H9 (cell line): Measurements from ENCODE around the gene VPS4A. TPM values are rescaled to one million over a fixed set of nuclear protein-coding genes. Genes with fewer than 3 reads are reported as not detected.
"Not testable (repeated sequence)": the region's sequence is repeated elsewhere in the genome, so short reads cannot be mapped to it uniquely, and the experiment has no call there.

Experiments
- DNase-seq: peaks from one replicate; pipeline ENCODE4 v3.0.0-alpha.2; 2017
- H2AFZ ChIP-seq: one replicate; pipeline ENCODE4 v1.6.1; 2013; ENCODE audit warnings: mild to moderate bottlenecking, low read length, control low read depth, moderate library complexity
- H2AK5ac ChIP-seq: 2 replicates; pipeline ENCODE4 v1.6.1; 2013; ENCODE audit warnings: low read length, control low read depth, mixed read lengths; ENCODE audit not compliant: insufficient read length
- H2BK120ac ChIP-seq: one replicate; pipeline ENCODE4 v1.6.1; 2013; ENCODE audit warnings: low read depth, mild to moderate bottlenecking, low read length, control low read depth, inconsistent platforms; ENCODE audit not compliant: poor library complexity, severe bottlenecking
- H2BK12ac ChIP-seq: 2 replicates; pipeline ENCODE4 v1.6.1; 2013; ENCODE audit warnings: low read length, control low read depth, mixed read lengths, low read depth; ENCODE audit not compliant: insufficient read length
- H2BK15ac ChIP-seq: 2 replicates; pipeline ENCODE4 v1.6.1; 2013; ENCODE audit warnings: low read depth, low read length, control low read depth
- H2BK20ac ChIP-seq: one replicate; pipeline ENCODE4 v1.6.1; 2013; ENCODE audit warnings: low read depth, mild to moderate bottlenecking, low read length, control low read depth, inconsistent platforms; ENCODE audit not compliant: poor library complexity, severe bottlenecking
- H2BK5ac ChIP-seq: 2 replicates; pipeline ENCODE4 v1.6.1; 2013; ENCODE audit warnings: low read length, control low read depth, mixed read lengths; ENCODE audit not compliant: insufficient read length
- H3K14ac ChIP-seq: 2 replicates; pipeline ENCODE4 v1.6.1; 2013; ENCODE audit warnings: low read length, control low read depth; ENCODE audit not compliant: insufficient read depth
- H3K18ac ChIP-seq: 2 replicates; pipeline ENCODE4 v1.6.1; 2013; ENCODE audit warnings: low read depth, mild to moderate bottlenecking, mixed read lengths, low read length, control low read depth; ENCODE audit not compliant: insufficient read length
- H3K23ac ChIP-seq: 2 replicates; pipeline ENCODE4 v1.6.1; 2013; ENCODE audit warnings: low read length, control low read depth, mixed read lengths, low read depth; ENCODE audit not compliant: insufficient read length
- H3K23me2 ChIP-seq: 2 replicates; pipeline ENCODE4 v1.6.1; 2013; ENCODE audit warnings: low read depth, mild to moderate bottlenecking, mixed read lengths, low read length, control low read depth; ENCODE audit not compliant: insufficient read length, poor library complexity, severe bottlenecking
- H3K27ac ChIP-seq: 2 replicates; pipeline ENCODE4 v1.5.1; 2013; ENCODE audit warnings: low read length, control low read depth, mixed read lengths, low read depth; ENCODE audit not compliant: insufficient read length
- H3K27me3 ChIP-seq: 2 replicates; pipeline ENCODE4 v1.6.1; 2013; ENCODE audit warnings: low read length, control low read depth, inconsistent platforms; ENCODE audit not compliant: insufficient read depth
- H3K4ac ChIP-seq: 2 replicates; pipeline ENCODE4 v1.6.1; 2013; ENCODE audit warnings: low read depth, mild to moderate bottlenecking, control low read depth, inconsistent platforms, low read length, moderate library complexity
- H3K4me1 ChIP-seq: 2 replicates; pipeline ENCODE4 v1.6.1; 2013; ENCODE audit warnings: low read length, control low read depth, inconsistent platforms; ENCODE audit not compliant: insufficient read depth
- H3K4me2 ChIP-seq: 2 replicates; pipeline ENCODE4 v1.6.1; 2013; ENCODE audit warnings: low read length, control low read depth, mixed read lengths; ENCODE audit not compliant: insufficient read length, insufficient read depth
- H3K56ac ChIP-seq: 2 replicates; pipeline ENCODE4 v1.6.1; 2013; ENCODE audit warnings: low read depth, mild to moderate bottlenecking, mixed read lengths, low read length, control low read depth; ENCODE audit not compliant: insufficient read length
- H3K79me1 ChIP-seq: 2 replicates; pipeline ENCODE4 v1.6.1; 2013; ENCODE audit warnings: low read depth, mild to moderate bottlenecking, moderate library complexity, low read length, control low read depth, inconsistent platforms; ENCODE audit not compliant: insufficient read depth, poor library complexity, severe bottlenecking
- H3K79me2 ChIP-seq: 2 replicates; pipeline ENCODE4 v1.6.1; 2013; ENCODE audit warnings: low read length, control low read depth, inconsistent platforms; ENCODE audit not compliant: insufficient read depth
- H3K9ac ChIP-seq: 2 replicates; pipeline ENCODE4 v1.6.1; 2013; ENCODE audit warnings: low read length, control low read depth, mixed read lengths; ENCODE audit not compliant: insufficient read length; ENCODE audit errors: extremely low read depth
- H3K9me3 ChIP-seq: one replicate; pipeline ENCODE4 v1.6.1; 2013; ENCODE audit warnings: low read depth, low read length, inconsistent platforms; ENCODE audit not compliant: control insufficient read depth
- H3T11ph ChIP-seq: one replicate; pipeline ENCODE4 v1.6.1; 2013; ENCODE audit warnings: mild to moderate bottlenecking, low read length, control low read depth, inconsistent platforms
- H4K20me1 ChIP-seq: one replicate; pipeline ENCODE4 v1.6.1; 2013; ENCODE audit not compliant: control insufficient read depth, insufficient read length, insufficient read depth
- H4K5ac ChIP-seq: 2 replicates; pipeline ENCODE4 v1.6.1; 2013; ENCODE audit warnings: low read depth, mild to moderate bottlenecking, mixed read lengths, low read length, control low read depth; ENCODE audit not compliant: insufficient read length
- H4K8ac ChIP-seq: replicated peaks from 2 replicates; pipeline ENCODE4 v1.6.1; 2013; ENCODE audit warnings: low read length, control low read depth, mixed read lengths, low read depth; ENCODE audit not compliant: insufficient read length
- H4K91ac ChIP-seq: 2 replicates; pipeline ENCODE4 v1.6.1; 2013; ENCODE audit warnings: low read depth, mild to moderate bottlenecking, moderate library complexity, mixed read lengths, low read length, control low read depth; ENCODE audit not compliant: insufficient read length
- H3K27ac Mint-ChIP-seq, 3 experiments: 2 replicates in 2 of 3; 3 replicates in 1 of 3; pipeline ENCODE4 v1.8.0; 2020 to 2021; ENCODE audit warnings: mixed read lengths in 3 of 3, mild to moderate bottlenecking in 1 of 3, moderate library complexity in 1 of 3
- H3K27me3 Mint-ChIP-seq: 2 replicates; pipeline ENCODE4 v1.8.0; 2021; ENCODE audit warnings: low read depth, mild to moderate bottlenecking, moderate library complexity, mixed read lengths
- H3K36me3 Mint-ChIP-seq, 3 experiments: 2 replicates in 2 of 3; 3 replicates in 1 of 3; pipeline ENCODE4 v1.8.0; 2020 to 2021; ENCODE audit warnings: low read depth in 3 of 3, mixed read lengths in 3 of 3; ENCODE audit not compliant: insufficient read depth in 1 of 3
- H3K4me1 Mint-ChIP-seq, 2 experiments: 2 replicates each; pipeline ENCODE4 v1.8.0; 2020; ENCODE audit warnings: mixed read lengths in 2 of 2
- H3K4me3 Mint-ChIP-seq, 2 experiments: 2 replicates in 1 of 2; 3 replicates in 1 of 2; pipeline ENCODE4 v1.8.0; 2020 to 2021; ENCODE audit warnings: mild to moderate bottlenecking in 2 of 2, mixed read lengths in 2 of 2, moderate library complexity in 1 of 2
- H3K9me3 Mint-ChIP-seq, 2 experiments: 2 replicates in 1 of 2; 3 replicates in 1 of 2; pipeline ENCODE4 v1.8.0; 2020; ENCODE audit warnings: mild to moderate bottlenecking in 2 of 2, mixed read lengths in 2 of 2, moderate library complexity in 1 of 2
- CTCF ChIP-seq: fragments of 200-600 bp; sonication (generic); conservative IDR thresholded peaks from 3 replicates; pipeline ENCODE4 v1.8.0; 2021; ENCODE audit warnings: antibody characterized with exemption, mild to moderate bottlenecking
- WGBS: extraction: QIAGEN DNeasy Blood & Tissue Kit; methylation state at CpG from one replicate; pipeline ENCODE4 v1.1.7; 2013; ENCODE audit warnings: missing lambda C conversion rate, low lambda C conversion rate, mixed read lengths; ENCODE audit not compliant: insufficient read length; ENCODE audit errors: extremely low coverage; 5-methylcytosine and 5-hydroxymethylcytosine counted together
- total RNA-seq: library from RNA; stranded (reverse); gene quantifications from 2 replicates; pipeline ENCODE4 v1.2.1, GENCODE V29; 2021

Gene VPS4A
- total RNA-seq, 1 experiment from 2014 or later: 27.1 TPM

GRCh38 chr16:69294051-69294450 is 17.1 kb upstream of the VPS4A start:
- H3K23me2 ChIP-seq: no peaks in the 10 kb centered on the region
- DNase-seq: no peak
- H2AFZ ChIP-seq: no peak overlapping the region
- no peak overlapping the region for H4K5ac ChIP-seq
- Mint-ChIP-seq H3K4me3 (no peak overlapping the region), H3K36me3 (peaks cover 0 to 5% (median 2%) of the 10 kb centered on the region in 3 experiments; a peak in 4 of 7 replicates), H3K4me1 (no peaks in the 10 kb centered on the region), H3K9me3 (no peaks in the 10 kb centered on the region), H3K27me3 (no peaks in the 10 kb centered on the region), H3K27ac (no peak overlapping the region)
- H4K91ac ChIP-seq: no peak overlapping the region
- no peak overlapping the region for H3K56ac ChIP-seq
- H2BK15ac ChIP-seq: no peak overlapping the region
- H3K14ac ChIP-seq: no peak overlapping the region
- no peak for TF ChIP-seq CTCF
- no peak overlapping the region for H2AK5ac ChIP-seq
- H2BK12ac ChIP-seq: no peak overlapping the region
- no peaks in the 10 kb centered on the region for H3K4me1 ChIP-seq
- no peaks in the 10 kb centered on the region for H4K20me1 ChIP-seq
- no peak overlapping the region for H3K4ac ChIP-seq
- H3K27ac ChIP-seq: no peak overlapping the region
- no peak overlapping the region for H2BK5ac ChIP-seq
- H3K23ac ChIP-seq: no peak overlapping the region
- H4K8ac ChIP-seq: no peak overlapping the region
- no peaks in the 10 kb centered on the region for H3K27me3 ChIP-seq
- no peak overlapping the region for H2BK120ac ChIP-seq
- no peaks in the 10 kb centered on the region for H3K79me1 ChIP-seq
- no peak overlapping the region for H3T11ph ChIP-seq
- H3K9ac ChIP-seq: no peak overlapping the region
- WGBS: no CpG with 5 or more reads among the region's 1 CpG
- H2BK20ac ChIP-seq: no peak overlapping the region
- H3K9me3 ChIP-seq: no peaks in the 10 kb centered on the region
- no peaks in the 10 kb centered on the region for H3K79me2 ChIP-seq
- H3K18ac ChIP-seq: no peak overlapping the region
- no peak overlapping the region for H3K4me2 ChIP-seq

- H2BK20ac ChIP-seq, H3K4ac ChIP-seq, H3K27ac Mint-ChIP-seq, H4K20me1 ChIP-seq, H2BK5ac ChIP-seq, H3K9ac ChIP-seq, H3K9me3 Mint-ChIP-seq, H2BK12ac ChIP-seq, H2BK15ac ChIP-seq, H2AFZ ChIP-seq, H2BK120ac ChIP-seq, H3K4me2 ChIP-seq, H4K8ac ChIP-seq, H4K5ac ChIP-seq, DNase-seq, H3K23me2 ChIP-seq, H3K4me1 Mint-ChIP-seq, H3K56ac ChIP-seq, H3K27ac ChIP-seq, H3K79me2 ChIP-seq, H3K4me1 ChIP-seq, H3K14ac ChIP-seq, H3K27me3 ChIP-seq, H3T11ph ChIP-seq, H4K91ac ChIP-seq, H3K23ac ChIP-seq, H3K79me1 ChIP-seq, H3K27me3 Mint-ChIP-seq, H3K4me3 Mint-ChIP-seq, H2AK5ac ChIP-seq, H3K9me3 ChIP-seq, H3K18ac ChIP-seq: not testable (repeated sequence)
- no CpG with 5 or more reads among the region's 7 CpGs for WGBS
- H3K36me3 Mint-ChIP-seq: peaks cover 0 to 23% (median 5%) of the 10 kb centered on the region in 3 experiments; a peak in 6 of 7 replicates
These were observed 14.4 kb upstream of the VPS4A start for GRCh38 chr16:69296771-69297170.
